ENCODE results near the gene ZNF79.

- no peak for TF ChIP-seq CTCF (IDR thresholded peaks at IDR 0.05)
- TF ChIP-seq POLR2A (IDR thresholded peaks at IDR 0.05) = no peak
Observed at GRCh38 chr9:127392976-127393375, 31.2 kb upstream of the ZNF79 start.
